Muscle of leg (tissue), 11 donors: ENCODE data around the gene COL5A3. TPM values are rescaled to one million over a fixed set of nuclear protein-coding genes. Genes with fewer than 3 reads are reported as not detected.
"Not testable (repeated sequence)": the region's sequence is repeated elsewhere in the genome, so short reads cannot be mapped to it uniquely, and the experiment has no call there.

Experiments
- DNase-seq: peaks from one replicate; pipeline ENCODE4 v3.0.0; 2013
- H3K27ac ChIP-seq: one replicate; pipeline ENCODE4 v1.5.1; 2013; ENCODE audit warnings: mild to moderate bottlenecking, low read length, control low read depth
- H3K27me3 ChIP-seq: one replicate; pipeline ENCODE4 v1.6.1; 2013; ENCODE audit warnings: low read length; ENCODE audit not compliant: control insufficient read depth, insufficient read depth
- H3K36me3 ChIP-seq: one replicate; pipeline ENCODE4 v1.6.1; 2013; ENCODE audit warnings: low read length; ENCODE audit not compliant: control insufficient read depth, insufficient read depth
- H3K4me1 ChIP-seq: one replicate; pipeline ENCODE4 v1.6.1; 2013; ENCODE audit warnings: low read length; ENCODE audit not compliant: control insufficient read depth, insufficient read depth
- H3K4me3 ChIP-seq: one replicate; pipeline ENCODE4 v1.5.1; 2013; ENCODE audit warnings: low read length, control low read depth
- H3K9me3 ChIP-seq: replicated peaks from 2 replicates; pipeline ENCODE4 v1.6.1; 2013; ENCODE audit warnings: low read depth, low read length; ENCODE audit not compliant: control insufficient read depth
- WGBS: methylation state at CpG from one replicate; pipeline ENCODE4 v1.1.5; 2013; ENCODE audit warnings: missing lambda C conversion rate; ENCODE audit not compliant: insufficient coverage; 5-methylcytosine and 5-hydroxymethylcytosine counted together
- polyA plus RNA-seq, 8 donors: library from polyadenylated mRNA; unstranded; fragments of 120-200 nt; gene quantifications; one replicate each; pipeline versions ENCODE4 v1.2.1 to v1.2.3, GENCODE V29; 2013; ENCODE audit warnings: inconsistent platforms in 1 of 8, low replicate concordance in 1 of 8; ENCODE audit not compliant: insufficient read length in 8 of 8, insufficient read depth in 1 of 8
- total RNA-seq: library from RNA; stranded (reverse); fragments of 120-200 nt; gene quantifications from one replicate; pipeline ENCODE4 v1.2.4, GENCODE V29; 2013

The COL5A3 gene
- total and polyA plus RNA-seq, 9 donors: 42.0 to 122 (median 89.4) TPM

DNA sequence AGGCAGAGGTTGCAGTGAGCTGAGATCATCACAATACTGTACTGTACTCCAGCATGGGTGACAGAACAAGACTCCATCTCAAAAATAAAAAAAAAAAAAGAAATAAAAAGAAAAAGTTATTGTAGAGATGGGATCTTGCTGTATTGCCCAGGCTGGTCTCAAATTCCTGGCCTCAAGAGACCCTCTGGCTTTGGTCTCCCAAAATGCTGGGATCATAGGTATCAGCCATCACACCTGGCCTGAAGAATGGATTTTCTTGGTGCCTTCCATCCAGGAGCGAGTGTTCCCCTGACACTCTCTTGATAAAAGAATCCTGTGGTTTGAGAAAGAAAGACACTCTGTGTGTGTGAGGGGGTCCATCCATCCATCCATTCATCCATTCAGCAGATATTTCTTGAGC is 78.7 kb downstream of the COL5A3 start:
- H3K27ac ChIP-seq: no peak overlapping the region
- no peak for DNase-seq
- no CpG with 5 or more reads among the region's 1 CpG for WGBS
- no peaks in the 10 kb centered on the region for H3K36me3 ChIP-seq
- H3K27me3 ChIP-seq: peaks cover 22% of the 10 kb centered on the region
- H3K4me1 ChIP-seq: peaks cover 29% of the 10 kb centered on the region
- H3K4me3 ChIP-seq: no peak overlapping the region
- no peaks in the 10 kb centered on the region for H3K9me3 ChIP-seq

DNA sequence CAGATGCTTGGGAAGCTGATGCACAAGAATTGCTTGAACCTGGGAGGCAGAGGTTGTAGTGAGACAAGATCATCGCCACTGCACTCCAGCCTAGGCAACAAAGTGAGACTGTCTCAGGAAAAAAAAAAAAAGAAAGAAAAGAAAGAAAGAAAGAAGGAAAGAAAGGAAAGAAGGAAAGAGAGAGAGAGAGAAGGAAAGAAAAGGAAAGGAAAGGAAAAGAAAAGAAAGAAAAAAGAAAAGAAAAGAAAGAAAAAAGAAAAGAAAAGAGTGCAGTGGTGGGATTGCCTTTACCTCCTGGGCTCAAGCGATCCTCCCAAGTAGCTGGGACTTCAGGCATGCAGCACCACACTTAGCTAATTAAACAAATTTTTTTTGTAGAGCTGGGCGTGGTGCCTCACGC is 86.9 kb downstream of the COL5A3 start:
- 86% methylated on average over 1 of the region's 4 CpGs for WGBS
- no peaks in the 10 kb centered on the region for H3K36me3 ChIP-seq
- DNase-seq: no peak
- H3K27ac ChIP-seq: no peak overlapping the region
- H3K9me3 ChIP-seq: no peaks in the 10 kb centered on the region
- H3K27me3 ChIP-seq: no peaks in the 10 kb centered on the region
- H3K4me1 ChIP-seq: no peaks in the 10 kb centered on the region
- no peak overlapping the region for H3K4me3 ChIP-seq

DNA sequence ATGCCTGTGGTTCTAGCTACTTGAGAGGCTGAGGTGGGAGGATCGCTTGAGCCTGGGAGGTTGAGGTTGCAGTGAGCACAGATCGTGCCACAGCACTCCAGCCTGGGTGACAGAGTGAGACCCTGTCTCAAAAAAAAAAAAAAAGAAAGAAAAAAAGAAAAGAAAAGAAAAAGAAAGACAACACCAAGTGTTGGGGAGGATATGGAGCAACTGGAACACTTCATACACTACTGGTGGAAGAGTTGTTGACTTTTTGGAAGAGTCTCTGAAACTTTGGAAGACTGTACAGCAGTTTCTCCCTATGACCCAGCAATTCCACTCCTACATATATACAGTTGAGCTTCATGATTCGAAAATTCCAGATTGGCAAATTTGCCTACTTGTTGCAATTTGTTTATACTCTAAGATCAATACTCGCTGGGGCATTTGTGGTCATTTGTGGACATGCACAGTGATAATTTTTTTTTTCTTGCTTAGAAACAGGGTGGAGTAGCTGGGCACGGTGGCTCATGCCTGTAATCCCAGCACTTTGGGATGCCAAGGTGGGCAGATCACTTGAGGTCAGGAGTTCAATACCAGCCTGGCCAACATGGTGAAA is 87.4 kb downstream of the COL5A3 start:
- not testable (repeated sequence) for H3K9me3 ChIP-seq, H3K4me1 ChIP-seq, H3K36me3 ChIP-seq, DNase-seq, H3K4me3 ChIP-seq, H3K27ac ChIP-seq, H3K27me3 ChIP-seq
- 100% methylated on average over 2 of the region's 5 CpGs for WGBS

DNA sequence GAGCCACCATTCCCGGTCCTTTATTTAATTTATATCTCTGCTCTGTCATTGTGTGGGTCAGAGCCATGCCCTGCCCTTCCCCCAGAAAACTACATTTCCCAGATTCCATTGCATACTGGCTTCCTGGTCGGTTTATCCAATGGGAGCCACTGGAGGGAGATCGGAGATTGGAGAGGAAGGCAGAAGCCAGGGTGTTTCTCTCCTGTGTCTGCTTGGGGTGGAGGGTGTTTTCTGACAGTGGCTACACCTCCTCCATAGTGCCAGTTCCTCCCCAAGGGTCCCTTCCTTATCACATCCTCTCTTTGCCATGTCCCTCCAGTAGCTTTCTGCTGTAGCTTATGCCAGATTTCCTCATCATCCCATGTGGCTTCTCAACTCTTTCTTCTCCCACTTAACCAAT is 93.0 kb downstream of the COL5A3 start:
- Histone ChIP-seq H3K27me3 (peaks cover 13% of the 10 kb centered on the region), H3K4me1 (peaks cover 12% of the 10 kb centered on the region), H3K27ac (no peak overlapping the region), H3K4me3 (no peak overlapping the region), H3K9me3 (no peaks in the 10 kb centered on the region), H3K36me3 (no peaks in the 10 kb centered on the region)
- WGBS: no CpG with 5 or more reads among the region's 3 CpGs
- DNase-seq: peak; percentile 71

DNA sequence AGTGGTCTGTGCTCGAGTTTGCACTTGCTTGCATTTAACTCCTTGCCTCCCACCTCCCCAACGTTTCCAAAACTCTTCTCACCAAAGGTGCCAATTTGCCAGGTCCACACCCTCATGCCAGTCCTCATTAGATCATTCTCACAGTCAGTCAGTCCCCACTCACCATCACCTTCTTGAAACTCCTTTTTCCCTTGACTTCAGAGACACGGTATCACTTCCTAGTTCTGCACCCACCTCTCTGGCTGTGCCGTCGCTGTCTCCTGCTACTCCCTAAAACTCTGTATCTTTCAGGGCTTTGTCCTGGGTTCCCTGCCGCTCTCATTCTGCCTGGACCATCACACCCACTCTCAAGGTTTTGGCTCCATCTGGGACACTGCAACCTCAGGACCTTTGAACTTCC is 93.6 kb downstream of the COL5A3 start:
- no peak for DNase-seq
- Histone ChIP-seq H3K9me3 (no peaks in the 10 kb centered on the region), H3K27me3 (peaks cover 18% of the 10 kb centered on the region), H3K4me1 (peaks cover 12% of the 10 kb centered on the region), H3K27ac (no peak overlapping the region), H3K4me3 (no peak overlapping the region), H3K36me3 (no peaks in the 10 kb centered on the region)
- 46% methylated on average over 6 of the region's 6 CpGs for WGBS

DNA sequence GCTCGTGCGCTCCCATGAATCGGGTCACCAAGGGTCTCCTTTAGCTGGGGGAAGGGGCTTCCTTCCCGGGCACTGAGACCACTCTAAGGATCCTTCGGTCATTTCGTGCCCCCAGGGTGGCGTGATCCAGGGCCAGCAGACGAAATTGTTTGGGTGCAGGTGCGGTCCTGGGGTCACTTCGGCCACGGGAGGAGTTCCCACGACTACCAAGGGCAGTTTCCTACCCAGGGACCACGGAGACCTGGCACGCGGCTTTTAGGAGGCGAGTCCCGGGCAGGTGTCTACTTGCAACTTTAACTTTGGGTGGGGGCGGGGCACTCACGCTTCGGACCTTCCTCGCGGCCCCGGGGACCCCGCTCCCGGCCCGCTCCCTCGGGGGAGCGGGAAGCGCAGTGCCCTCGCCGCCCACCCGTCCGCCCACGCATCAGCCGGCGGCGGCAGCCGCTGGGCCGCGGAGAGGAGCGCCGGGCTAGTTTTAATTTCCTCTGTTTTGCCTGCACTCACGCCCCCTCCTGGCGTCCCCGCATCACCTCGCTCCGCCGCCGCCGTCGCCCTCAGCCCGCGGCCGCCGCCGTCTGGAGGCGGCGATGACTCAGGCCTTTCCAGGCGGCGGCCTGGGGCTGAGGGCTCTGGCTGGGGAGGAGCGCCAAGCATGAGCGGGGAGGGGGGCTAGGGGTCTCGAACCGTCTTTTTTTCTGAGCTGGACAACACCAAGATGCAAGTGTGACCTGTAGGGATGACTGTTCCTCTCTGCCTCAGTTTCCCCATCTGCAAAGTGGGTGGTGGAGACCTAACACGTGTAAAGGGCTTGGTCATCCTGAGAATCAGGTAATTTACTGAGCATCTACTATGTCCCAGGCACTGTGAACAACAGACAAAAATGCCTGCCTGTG is 95.7 kb downstream of the COL5A3 start:
- H3K27ac ChIP-seq: peak overlapping the region; percentile 67
- H3K36me3 ChIP-seq: no peaks in the 10 kb centered on the region
- DNase-seq: peak; percentile 87
- H3K9me3 ChIP-seq: no peaks in the 10 kb centered on the region
- H3K27me3 ChIP-seq: peaks cover 19% of the 10 kb centered on the region
- H3K4me1 ChIP-seq: peaks cover 12% of the 10 kb centered on the region
- H3K4me3 ChIP-seq: peak overlapping the region; percentile 59
- under 1% methylated on average over 62 of the region's 65 CpGs for WGBS

DNA sequence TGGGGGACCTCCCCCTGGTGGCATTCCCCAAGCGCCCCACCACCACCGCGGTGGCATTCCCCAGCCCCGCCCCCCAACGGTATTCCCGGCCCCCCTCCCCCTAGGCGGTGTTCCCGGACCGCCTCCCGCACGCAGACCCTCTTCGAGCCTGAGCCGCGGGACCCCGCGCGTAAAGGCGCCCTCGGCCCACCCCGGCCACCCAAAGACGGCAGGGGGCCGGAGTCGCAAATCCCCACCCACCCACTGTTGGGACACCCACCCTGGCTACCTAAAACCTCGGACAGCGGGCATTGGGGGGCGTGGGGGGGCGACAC is 96.3 kb downstream of the COL5A3 start:
- no peak overlapping the region for H3K27ac ChIP-seq
- no peaks in the 10 kb centered on the region for H3K9me3 ChIP-seq
- DNase-seq: no peak
- peaks cover 19% of the 10 kb centered on the region for H3K27me3 ChIP-seq
- no peaks in the 10 kb centered on the region for H3K36me3 ChIP-seq
- H3K4me3 ChIP-seq: peak overlapping the region; percentile 59
- 0% methylated on average over 15 of the region's 27 CpGs for WGBS
- H3K4me1 ChIP-seq: peaks cover 12% of the 10 kb centered on the region

DNA sequence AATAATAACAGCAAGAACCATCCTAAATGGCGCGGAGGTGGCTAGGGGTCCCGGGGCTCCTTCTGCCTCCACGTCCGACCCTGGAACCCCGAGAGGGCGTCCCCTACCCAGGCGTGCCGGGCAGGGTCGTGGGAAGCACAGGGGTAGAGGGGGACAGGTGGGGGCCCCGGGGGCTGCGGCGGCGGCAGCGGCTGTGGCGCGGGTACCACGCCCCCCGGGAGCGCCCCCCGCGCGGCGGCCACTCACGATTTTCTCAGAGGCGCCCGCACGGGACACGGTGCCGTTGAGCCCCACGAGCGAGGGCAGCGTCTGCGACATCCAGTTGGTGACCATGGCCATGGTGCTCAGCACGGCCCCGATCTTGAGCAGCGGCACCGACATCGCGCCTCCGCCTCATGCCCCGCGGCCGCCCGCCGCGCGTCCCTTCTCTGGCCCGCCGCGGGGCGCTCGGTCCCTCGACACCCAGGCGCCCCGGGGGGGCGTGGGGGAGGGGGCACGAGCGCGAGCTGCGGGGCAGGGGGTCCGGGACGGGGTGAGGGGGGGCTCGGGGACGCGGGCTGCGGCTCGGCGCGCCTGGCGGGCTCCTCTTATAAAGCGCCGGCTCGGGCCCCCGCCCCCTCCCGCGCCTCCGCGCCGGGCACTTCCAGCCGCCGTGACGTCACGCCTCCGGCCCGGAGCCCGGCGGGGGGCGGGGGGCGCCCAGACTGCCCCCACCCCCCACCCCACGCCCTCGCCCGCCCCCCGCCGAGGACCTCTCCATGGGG is 96.9 kb downstream of the COL5A3 start:
- WGBS: under 1% methylated on average over 47 of the region's 95 CpGs
- Histone ChIP-seq H3K4me3 (peak overlapping the region; percentile 35), H3K4me1 (peaks cover 12% of the 10 kb centered on the region), H3K9me3 (no peaks in the 10 kb centered on the region), H3K27ac (no peak overlapping the region), H3K27me3 (peaks cover 19% of the 10 kb centered on the region), H3K36me3 (no peaks in the 10 kb centered on the region)
- DNase-seq: peak; percentile 38

DNA sequence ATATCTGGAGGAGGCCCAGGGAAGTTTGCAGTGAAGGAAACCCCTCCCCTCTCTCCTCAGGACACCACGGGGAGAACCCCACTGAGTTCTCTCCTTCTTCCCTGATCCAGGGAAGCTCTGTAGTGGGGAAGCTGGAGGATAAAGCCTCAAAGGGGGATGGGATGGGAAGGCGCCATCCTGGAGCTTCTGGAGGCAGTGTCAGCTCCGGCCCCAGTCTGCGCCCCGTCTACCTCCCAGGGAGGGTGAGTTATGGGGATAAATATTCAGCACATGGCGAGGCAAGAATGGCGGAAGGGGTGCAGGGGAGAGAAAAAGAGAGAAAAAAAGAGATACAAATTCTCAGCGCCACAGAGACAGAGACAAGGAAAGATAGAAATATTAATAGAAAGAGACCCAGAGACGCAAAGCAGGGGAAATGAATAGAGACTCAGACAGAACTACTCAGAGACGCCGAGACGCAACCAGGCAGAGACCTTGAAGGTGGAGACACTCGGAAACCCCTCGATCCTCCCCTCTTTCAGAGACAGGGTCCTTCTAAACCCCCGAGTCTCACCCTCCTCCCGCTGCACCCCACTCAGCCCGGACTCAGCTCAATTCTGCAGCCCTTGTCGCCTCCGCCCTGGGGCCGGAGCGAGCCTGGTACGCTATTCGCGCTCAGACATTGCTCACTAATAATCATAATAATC is 97.6 kb downstream of the COL5A3 start:
- Histone ChIP-seq H3K27ac (no peak overlapping the region), H3K9me3 (no peaks in the 10 kb centered on the region), H3K4me1 (peaks cover 12% of the 10 kb centered on the region), H3K27me3 (peaks cover 19% of the 10 kb centered on the region), H3K4me3 (peak overlapping the region; percentile 35), H3K36me3 (no peaks in the 10 kb centered on the region)
- DNase-seq: no peak
- 22% methylated on average over 17 of the region's 24 CpGs for WGBS
